Left kidney (tissue), 2 donors: ENCODE measurements around the gene KITLG. TPM values are rescaled to one million over a fixed set of nuclear protein-coding genes. Genes with fewer than 3 reads are reported as not detected.
A peak's percentile ranks its signal among the peaks of the same experiment; 100 is the strongest.
"Not testable (repeated sequence)": the region's sequence is repeated elsewhere in the genome, so short reads cannot be mapped to it uniquely, and the experiment has no call there.

ENCODE experiments used
- DNase-seq: peaks from one replicate; pipeline ENCODE4 v3.0.0-alpha.2; 2013
- polyA plus RNA-seq: library from polyadenylated mRNA; unstranded; fragments of 120-200 nt; gene quantifications from one replicate; pipeline ENCODE4 v1.2.1, GENCODE V29; 2013; ENCODE audit not compliant: insufficient read length

Gene KITLG
- polyA plus RNA-seq, 1 donor = 33.1 TPM

- DNase-seq = no peak
Measured at GRCh38 chr12:88544991-88545980, 35.0 kb downstream of the KITLG start.

GRCh38 chr12:88539893-88540292, 40.4 kb downstream of the KITLG start:
- DNase-seq = no peak

- DNase-seq = no peak
Measured at GRCh38 chr12:88538697-88539096, 41.6 kb downstream of the KITLG start.

GRCh38 chr12:88538250-88538649, 42.0 kb downstream of the KITLG start:
- no peak for DNase-seq

GRCh38 chr12:88530868-88531267, 49.4 kb downstream of the KITLG start:
- no peak for DNase-seq

GRCh38 chr12:88529531-88530488, 50.5 kb downstream of the KITLG start:
- no peak for DNase-seq

- DNase-seq = no peak
Measured at GRCh38 chr12:88522961-88523360, 57.3 kb downstream of the KITLG start.

GRCh38 chr12:88520436-88520820, 59.8 kb downstream of the KITLG start:
- DNase-seq = no peak

- DNase-seq = no peak
Measured at GRCh38 chr12:88519802-88520435, 60.4 kb downstream of the KITLG start.

GRCh38 chr12:88518863-88519403, 61.3 kb downstream of the KITLG start:
- no peak for DNase-seq

- no peak for DNase-seq
Measured at GRCh38 chr12:88516811-88517210, 63.5 kb downstream of the KITLG start.

GRCh38 chr12:88510843-88511242, 69.4 kb downstream of the KITLG start:
- DNase-seq = no peak

- no peak for DNase-seq
Measured at GRCh38 chr12:88509851-88510250, 70.4 kb downstream of the KITLG start.

- DNase-seq = no peak
Measured at GRCh38 chr12:88509347-88509746, 70.9 kb downstream of the KITLG start.

GRCh38 chr12:88507851-88508250, 72.4 kb downstream of the KITLG start:
- not testable (repeated sequence) for DNase-seq

GRCh38 chr12:88507270-88507669, 73.0 kb downstream of the KITLG start:
- no peak for DNase-seq

GRCh38 chr12:88505696-88506095, 74.6 kb downstream of the KITLG start:
- DNase-seq = no peak

GRCh38 chr12:88503281-88503703, 77.0 kb downstream of the KITLG start:
- no peak for DNase-seq

GRCh38 chr12:88501972-88502938, 78.0 kb downstream of the KITLG start:
- peak; percentile 3 for DNase-seq

- no peak for DNase-seq
Measured at GRCh38 chr12:88496891-88497371, 83.3 kb downstream of the KITLG start.
